ENCODE data around the gene NME5. TPM values are rescaled to one million over a fixed set of nuclear protein-coding genes. Genes with fewer than 3 reads are reported as not detected.

Gene NME5
- total RNA-seq, 1 donor from 2014 or later = not detected

DNA sequence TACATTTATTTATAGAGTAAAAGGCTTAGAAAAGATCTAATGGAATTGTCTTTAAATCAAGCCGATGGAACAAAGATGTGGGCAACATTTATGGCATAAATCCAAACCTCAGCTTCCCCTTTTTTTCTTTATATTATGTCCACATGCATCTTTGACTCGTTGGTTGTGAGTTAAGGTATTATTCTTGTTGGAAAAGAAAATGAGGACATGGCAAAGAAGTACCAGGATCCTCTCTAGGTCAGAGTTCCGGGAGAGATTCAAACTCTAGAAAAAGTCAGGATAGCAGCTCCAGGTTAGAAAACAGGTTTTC is 508 bp upstream of the NME5 start:
- DNase-seq (ENCODE audit: low spot score) = no peak

DNA sequence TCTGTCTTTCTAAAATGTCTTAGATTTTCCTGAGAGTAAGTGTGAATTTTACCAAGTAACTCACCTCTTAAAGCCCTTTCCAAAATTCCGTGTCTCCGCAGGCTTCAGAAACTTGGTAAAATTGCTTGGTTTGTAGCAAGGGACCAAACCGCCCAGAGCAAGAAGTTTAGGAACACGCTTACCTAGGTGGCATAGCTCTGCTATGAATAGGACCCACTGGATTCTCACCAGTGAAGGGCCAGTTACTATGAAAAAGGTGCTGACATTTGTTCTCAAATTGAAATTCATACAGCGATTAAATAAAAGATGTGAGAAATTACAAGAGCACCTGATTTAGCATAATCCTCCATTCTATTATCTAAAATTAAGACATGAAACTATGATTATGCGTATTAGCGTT is 6.7 kb downstream of the NME5 start:
- no peak for DNase-seq (ENCODE audit: low spot score)

DNA sequence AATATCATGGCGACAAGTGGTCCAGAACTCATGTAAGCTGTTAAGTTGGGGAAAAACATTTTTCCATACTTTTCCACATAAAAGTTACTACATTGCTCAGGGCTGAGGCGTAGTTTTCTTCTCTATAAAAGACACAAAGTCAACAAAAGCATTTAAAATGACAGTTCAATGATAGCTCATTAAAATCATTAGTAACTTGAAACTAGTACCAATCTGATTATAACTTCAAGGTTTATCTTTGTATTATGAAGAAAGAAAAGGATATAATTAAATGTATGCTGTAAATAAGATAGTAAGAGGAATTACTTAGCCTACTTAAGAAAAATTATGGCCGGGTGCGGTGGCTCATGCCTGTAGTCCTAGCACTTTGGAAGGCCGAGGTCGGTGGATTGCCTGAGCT is 9.9 kb downstream of the NME5 start:
- no peak for DNase-seq (ENCODE audit: low spot score)

DNA sequence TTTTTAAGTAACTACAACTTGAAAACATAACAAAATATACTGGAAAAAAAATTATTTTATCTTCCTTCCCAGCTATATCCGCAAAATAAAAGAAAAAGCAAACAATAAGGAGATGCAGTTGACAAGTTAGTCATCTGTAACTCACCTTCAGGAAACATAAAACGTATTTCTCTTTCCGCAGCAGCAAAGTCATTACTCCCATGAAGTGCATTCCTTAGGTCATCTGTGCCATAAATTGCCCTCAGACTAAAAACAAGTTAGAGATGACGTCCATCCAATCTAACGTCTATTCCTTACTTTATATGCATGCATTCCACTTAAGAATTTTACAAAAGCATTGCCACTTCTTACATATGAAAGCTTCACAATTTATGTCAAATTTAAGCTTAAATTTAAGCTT is 10.9 kb downstream of the NME5 start:
- no peak for DNase-seq (ENCODE audit: low spot score)

DNA sequence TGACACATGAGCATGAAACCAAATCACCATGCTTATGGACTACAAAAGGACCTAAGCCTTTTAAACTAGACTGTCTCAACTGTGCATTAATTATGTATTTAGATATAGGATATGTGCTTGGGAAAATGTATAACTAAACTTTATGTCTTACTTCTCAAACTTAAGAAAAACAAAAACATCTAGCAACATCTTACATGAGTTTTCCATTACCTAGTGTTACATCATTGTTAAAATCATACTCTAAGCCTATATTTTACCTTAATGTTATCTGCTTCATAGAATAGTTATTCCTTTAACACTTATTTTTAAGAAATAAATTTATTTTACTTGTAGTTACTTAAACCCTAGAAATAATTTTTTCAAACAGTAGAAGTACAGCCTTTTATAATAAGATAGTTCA is 24.0 kb downstream of the NME5 start:
- no peak for DNase-seq (ENCODE audit: low spot score)

DNA sequence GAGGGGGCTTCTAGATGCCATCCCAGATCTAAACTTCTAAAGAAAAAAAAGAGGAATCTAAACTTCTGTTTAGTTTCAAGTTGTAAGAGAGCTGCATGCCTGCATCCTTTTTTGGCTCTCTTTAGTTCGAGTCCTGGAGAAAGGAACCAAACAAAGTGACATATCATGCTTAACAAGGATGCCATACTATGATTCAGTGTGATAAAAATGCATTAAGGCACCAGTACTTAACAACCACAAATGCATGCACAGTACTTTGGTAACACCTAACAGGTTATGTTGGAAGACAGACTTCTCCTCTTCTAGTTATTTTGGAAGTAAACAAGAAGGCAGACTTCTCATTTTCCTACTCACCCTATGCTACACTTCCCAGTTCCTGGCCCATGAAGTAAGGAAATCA is 27.3 kb downstream of the NME5 start:
- DNase-seq (ENCODE audit: low spot score) = no peak

DNA sequence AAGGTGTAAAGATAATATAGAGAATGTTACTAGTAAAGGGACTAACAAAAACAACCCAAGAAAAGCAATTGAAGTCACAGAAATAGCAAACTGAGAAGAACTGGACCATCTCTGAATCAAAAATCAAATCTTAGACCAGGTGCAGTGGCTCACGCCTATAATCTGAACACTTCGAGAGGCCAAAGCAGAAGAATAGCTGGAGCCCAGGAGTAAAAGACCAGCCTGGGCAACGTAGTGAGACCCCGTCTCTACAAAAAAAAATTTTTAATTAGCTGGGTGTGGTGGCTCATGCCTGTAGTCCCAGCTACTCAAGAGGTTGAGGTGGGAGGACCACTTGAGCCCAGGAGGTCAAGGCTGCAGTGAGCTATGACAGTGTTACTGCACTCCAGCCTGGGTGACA is 28.0 kb downstream of the NME5 start:
- no peak for DNase-seq (ENCODE audit: low spot score)

DNA sequence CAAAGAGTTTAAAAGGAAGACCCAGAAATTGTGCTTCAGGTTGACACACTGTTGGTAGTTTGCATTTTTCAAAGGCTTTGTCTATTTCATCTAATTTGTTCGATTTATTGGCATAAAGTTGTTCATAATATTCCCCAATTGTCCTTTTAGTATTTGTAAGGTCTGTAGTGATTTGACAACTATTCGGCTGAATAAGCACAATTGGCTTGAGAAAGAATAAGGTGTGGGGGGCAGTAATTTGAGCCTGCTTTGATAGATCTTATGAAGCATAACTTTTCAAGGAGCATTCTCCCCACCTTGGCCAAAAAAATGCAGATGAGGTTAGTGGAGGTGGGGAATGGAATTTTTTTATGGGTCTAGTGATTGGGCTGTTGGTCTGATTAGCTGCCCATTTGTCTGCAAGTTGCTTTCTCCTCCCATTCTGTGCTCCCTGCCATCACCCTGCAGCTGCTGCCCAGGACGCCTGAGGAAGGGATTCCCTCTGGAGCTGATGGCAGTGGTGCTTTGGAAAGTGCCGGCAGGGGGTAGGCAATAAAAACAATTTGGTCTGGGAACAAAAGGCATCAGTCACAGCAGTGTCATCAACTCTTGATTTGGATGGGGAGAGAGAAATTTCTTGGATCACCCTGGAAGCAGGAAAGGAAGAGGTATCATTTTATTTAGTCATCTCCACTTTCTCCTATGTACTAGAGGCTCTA is 28.8 kb downstream of the NME5 start:
- no peak for DNase-seq (ENCODE audit: low spot score)

DNA sequence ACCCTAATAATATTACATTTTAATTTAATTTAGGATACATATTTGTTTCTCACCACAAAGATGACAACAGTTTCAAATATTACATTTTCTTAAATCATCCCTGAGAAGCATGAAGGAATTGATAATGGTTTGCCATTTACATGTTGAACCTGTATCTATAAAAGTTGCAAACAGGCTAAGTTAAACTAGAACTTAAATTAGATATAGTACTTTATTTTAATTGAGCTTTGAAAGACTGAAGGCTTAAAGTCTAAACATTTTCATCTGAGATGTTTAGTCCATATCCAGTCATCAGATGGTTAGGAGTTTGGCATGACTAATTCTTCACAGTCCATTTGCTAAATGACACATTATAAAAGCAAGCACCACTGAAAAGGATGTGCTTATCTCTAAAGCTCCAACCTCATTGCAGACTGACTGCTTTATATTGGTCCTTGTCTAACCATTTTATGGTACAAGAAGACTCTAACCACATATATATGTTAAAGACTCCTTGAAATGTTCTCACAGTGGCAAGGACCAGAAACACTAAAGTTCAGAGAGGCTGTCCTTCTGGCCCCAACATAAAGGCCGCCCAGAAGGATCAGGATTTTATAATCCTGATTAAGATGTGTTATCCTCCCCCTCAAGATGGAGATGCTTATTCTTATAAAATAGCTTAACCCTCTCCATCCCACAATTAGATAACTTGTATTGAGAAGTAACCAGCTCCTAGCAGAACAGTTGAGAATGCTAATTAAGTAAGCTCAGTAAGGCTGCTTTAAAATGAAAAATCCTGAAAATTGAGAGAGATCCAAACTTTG is 29.6 kb downstream of the NME5 start:
- no peak for DNase-seq (ENCODE audit: low spot score)

DNA sequence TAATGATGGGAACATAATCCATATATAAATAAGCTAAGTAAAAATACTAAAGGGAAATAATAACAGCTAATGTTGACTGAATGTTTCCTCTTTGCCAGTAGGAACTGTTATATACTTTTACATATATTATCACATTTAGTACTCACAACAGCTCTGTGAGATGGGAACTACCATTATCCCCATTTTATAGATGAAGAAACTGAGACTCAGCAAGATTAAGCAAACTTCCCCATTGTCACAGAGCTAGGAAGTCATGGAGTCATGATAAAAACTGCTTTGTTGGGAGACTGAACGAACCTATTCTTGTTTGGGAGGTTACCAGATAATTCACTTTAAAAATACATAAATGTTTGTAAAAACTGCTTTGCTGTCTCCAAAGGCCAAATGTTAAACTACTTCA is 32.0 kb downstream of the NME5 start:
- no peak for DNase-seq (ENCODE audit: low spot score)

DNA sequence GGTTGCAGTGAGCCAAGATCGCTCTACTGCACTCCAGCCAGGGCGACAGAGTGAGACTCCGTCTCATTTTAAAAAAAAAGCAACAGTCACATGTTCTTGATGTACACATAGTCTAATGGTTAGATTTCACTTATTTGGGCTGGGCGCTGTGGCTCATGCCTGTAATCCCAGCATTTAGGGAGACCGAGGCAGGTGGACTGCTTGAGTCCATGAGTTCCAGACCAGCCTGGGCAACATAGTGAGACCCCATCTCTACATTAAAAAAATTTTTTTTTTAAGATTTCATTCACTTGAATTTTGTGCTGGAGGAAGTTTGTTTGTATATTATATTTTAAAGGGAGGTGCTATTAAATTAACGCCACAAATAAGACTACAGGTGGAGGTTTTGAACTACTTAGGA is 33.5 kb downstream of the NME5 start:
- no peak for DNase-seq (ENCODE audit: low spot score)

DNA sequence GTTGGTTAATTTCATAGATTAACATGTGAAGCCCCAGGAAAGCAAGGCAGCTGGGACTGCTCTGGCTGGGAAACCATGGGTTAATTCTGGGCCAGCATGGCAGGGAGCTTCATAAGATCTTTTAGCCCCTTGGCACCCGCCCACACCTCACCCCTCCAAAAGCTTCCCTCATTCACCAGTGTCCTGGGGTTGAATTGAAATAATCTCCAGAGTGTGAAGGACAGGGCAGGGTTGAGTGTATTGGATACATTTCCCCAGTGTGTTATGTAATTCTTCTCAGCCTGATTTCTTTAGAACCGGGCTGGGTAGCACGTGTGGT is 36.0 kb downstream of the NME5 start:
- DNase-seq (ENCODE audit: low spot score) = no peak

DNA sequence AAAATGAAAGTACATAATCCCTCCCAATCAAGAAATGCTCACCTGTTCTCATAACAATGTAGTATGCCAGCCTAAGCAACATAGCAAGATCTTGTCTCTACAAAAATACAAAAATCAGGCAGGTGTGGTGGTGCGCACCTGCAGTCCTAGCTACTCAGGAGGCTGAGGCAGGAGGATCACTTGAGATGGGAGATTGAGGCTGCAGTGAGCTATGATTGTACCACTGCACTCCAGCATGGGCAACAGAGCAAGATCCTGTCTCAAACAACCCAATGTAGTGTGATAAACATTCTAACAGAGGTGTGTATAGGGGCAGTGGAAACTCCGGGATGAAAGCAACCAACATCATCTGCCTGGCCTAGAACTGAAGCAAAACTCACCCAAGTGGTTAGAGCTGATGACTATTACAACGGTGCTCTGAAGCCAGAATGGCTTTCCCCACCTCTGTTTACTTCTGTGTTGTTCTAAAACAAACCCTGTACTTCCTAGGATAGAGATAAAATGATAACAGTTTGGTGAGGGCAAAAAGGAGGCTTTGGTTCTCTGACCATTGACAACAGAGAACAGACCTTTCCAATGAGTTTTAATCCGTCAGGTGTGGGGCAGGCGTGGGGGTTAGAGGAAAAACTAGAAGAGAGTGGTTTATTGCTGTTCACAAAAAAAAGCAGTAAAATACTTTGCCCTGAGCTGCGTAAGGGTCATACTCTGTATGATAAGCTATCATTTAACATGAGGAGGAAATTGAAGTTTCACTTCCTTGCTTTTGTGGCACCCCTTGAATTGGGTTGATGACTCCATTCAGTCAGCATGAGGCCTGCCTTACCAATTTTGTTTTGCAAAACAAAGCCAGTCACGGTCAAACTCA is 36.5 kb downstream of the NME5 start:
- no peak for DNase-seq (ENCODE audit: low spot score)

DNA sequence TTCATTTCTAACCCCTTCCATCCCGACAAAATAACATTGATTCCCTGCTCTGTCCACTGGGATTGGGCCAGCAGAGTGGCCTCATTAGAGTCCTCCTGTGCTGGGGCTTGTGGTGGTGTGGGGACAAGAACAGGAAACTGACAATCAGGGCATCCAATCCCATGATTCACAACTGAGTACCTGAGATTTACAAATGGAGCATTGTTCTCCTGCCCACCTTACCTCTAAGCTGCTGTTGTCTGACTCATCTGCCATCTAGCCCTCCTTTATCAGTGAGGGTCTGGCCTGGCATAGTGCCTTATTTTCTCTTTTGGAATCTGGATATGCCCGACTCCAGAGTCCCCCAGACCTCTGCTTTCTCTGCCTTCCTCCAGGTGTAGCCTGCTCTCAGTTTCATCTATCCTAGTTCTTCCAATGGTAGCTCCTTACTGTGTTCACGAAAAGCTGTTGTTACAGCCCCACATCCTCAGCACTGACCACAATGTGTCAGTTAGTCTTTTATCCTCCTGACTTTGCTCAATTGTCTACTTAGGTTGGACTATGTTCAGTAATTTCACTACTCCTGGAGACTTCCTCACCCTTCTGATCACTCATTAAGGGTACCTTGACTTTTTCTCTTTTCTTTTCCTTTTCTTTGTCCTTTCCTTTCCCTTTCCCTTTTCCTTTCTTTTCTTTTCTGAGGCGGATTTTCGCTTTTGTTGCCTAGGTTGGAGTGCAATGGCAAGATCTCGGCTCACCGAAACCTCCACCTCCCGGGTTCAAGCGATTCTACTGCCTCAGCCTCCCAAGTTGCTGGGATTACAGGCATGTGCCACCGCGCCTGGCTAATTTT is 42.0 kb downstream of the NME5 start:
- no peak for DNase-seq (ENCODE audit: low spot score)

DNA sequence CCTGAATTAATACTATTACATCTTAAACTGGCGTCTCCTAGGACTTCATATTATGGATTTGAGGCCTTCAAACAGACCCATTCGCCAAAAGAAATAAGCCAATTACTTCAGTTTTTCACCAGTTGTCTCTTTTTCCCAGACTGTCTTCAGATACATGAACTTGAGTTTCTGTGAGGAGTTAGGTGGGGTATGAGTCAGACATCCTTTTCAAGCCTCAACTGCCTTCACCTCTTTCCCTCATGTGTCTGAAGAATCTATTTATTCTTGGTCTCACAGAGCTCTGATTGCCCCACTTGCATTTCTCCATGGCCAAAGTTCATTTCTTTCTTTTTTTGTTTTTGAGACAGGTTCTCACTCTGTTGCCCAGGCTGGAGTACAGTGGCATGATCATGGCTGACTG is 42.9 kb downstream of the NME5 start:
- DNase-seq (ENCODE audit: low spot score) = no peak

DNA sequence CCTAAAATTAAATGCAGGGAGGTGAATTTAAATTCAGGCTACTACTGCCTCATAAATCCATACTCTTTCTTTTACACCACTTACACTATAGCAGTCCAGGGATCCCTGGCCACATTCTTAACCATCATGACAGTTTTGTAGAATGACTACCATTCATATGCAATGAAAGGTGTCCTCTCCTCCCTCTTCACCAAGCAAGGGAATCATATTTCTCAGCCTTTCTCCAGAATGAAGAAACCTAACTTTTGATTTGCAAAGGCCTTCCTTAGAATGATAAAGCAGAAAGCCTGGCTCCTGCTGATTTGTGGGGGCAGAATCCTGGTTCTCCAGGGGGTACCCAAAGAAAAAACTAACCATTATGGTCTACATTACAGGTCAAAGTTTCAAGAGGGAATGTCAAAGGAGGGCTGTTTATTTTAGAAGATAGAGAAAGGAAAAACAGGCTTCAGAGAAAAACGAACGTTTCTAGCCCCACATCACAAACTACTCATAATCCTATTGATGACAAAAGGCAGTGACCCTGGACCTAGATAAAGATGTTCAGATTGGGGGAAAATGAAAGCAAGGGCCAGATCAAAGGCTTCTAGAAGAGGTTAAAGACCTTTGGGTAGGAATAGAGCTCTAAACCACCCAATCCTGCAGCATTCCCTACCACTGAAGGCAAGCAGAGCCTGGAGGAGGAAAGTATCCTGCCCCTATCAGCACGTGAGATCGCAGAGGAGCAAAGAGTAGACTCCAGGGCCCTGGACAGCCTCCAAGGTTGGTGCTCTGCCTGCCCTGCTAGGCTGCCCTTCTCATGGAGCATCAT is 43.9 kb downstream of the NME5 start:
- DNase-seq (ENCODE audit: low spot score) = no peak

DNA sequence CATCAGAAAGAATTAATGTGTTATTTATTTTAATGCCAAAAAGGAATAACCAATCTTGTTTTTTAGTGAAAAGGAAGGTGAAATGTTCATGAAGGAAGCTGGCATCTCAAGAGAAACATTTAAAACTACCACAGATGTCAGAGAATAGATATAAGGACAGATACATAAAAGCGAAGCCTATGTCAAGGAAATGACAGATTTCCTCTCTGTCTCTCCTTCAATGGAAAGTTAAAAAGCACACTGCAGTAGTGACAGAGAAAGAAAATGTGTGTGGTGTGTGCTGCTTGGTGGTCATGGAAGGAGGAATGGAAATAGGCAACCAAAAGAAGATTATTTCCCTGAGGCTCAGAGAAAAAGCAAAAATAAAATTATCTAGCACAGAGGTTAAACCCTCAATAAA is 46.2 kb downstream of the NME5 start:
- no peak for DNase-seq (ENCODE audit: low spot score)

DNA sequence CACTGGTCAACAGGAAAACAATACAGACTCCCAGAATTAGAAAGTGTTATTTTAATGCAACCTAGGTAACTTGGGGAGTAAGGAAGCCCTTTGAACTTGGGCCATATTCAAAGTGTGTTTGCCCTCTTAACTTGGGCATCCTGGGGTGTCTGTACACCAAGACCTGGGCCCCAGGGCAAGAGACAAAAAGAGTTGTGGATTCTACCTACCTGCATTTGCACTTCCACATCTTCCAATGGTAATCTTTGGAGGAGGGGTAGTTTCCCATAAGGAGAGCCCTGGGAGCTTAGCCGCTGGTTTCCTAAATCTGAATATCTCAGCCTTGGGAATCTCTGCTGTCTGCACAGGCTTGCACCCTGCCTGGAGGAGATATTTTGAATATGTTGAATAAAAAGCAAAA is 46.9 kb downstream of the NME5 start:
- no peak for DNase-seq (ENCODE audit: low spot score)

DNA sequence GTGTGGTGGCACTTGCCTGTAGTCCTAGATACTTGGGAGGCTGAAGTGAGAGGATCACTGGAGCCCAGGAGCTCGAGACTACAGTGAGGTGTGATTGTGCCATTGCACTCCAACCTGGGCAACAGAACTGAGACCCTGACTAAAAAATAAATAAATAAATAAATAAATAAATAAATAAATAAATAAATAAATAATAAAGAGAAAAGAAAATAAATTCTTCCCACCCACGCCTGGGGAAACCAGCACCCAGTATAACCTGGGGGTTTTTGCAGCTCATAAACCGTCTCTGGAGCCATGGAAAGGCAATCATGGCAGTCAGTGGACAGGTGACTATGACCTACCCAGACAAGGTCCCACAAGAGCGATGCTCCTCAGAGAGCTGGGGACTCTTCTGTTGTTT is 47.5 kb downstream of the NME5 start:
- no peak for DNase-seq (ENCODE audit: low spot score)

DNA sequence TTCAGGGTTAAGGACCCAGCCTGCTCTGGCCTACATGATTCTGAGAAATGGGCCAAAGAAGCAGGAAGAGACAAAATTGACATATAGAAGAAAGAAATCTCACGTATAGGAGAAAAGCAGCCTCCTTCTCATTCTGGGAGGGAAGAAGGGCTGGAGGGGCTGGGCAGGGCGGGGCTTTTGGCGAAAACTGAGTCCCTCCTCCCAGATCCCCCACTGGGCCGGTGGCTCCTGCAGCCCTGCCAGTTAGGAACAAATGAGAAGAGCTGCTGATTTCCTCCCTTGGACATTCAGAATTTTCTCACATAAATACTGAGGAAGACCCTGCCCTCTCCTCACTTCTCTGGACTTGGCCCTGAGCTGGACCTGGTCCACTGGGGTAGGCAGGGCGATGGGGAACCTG is 55.5 kb downstream of the NME5 start, which contains the start of gene WNT8A:
Gene WNT8A (plus strand): TSS at position 332 of the 400 bp plus-strand sequence. CDS start 95 bp downstream, outside the sequence.
- no peak for DNase-seq (ENCODE audit: low spot score)

DNA sequence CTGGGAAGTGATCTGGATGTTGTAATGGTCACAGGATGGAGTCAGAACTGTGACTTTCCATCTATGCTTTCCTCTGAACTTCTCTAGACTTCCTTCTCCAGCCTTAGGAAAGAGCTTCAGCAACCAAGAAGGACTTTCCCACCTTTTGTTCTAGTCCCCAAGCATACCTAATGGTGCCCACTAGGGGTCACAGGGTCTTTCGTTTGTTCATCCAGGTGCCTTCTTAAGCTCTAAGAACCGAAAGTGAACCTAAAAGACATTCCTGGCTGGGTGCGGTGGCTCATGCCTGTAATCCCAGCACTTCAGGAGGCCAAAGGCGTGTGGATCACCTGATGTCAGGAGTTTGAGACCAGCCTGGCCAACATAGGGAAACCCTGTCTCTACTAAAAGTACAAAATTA is 57.2 kb downstream of the NME5 start:
- no peak for DNase-seq (ENCODE audit: low spot score)
